HG03571 (cell line): ENCODE data around the gene MID2.
"Not testable (repeated sequence)": the region's sequence is repeated elsewhere in the genome, so short reads cannot be mapped to it uniquely, and the experiment has no call there.

Experiments
- ATAC-seq: cut with Tn5 transposase; IDR thresholded peaks from one replicate; pipeline ENCODE4 v1.9.1; 2021; ENCODE audit not compliant: unreplicated experiment

The MID2 gene

GRCh38 chrX:107842715-107843400 is 17.2 kb downstream of the MID2 start:
- ATAC-seq, result no peak

- no peak for ATAC-seq
Measured at GRCh38 chrX:107845625-107846024, 20.0 kb downstream of the MID2 start.

- no peak for ATAC-seq
Measured at GRCh38 chrX:107848591-107848990, 22.9 kb downstream of the MID2 start.

- no peak for ATAC-seq
Measured at GRCh38 chrX:107849747-107850421, 24.2 kb downstream of the MID2 start.

GRCh38 chrX:107850422-107850765 is 24.7 kb downstream of the MID2 start:
- ATAC-seq, result no peak

GRCh38 chrX:107851215-107851614 is 25.5 kb downstream of the MID2 start:
- ATAC-seq, result no peak

GRCh38 chrX:107851665-107852064 is 26.0 kb downstream of the MID2 start:
- not testable (repeated sequence) for ATAC-seq

- ATAC-seq, result no peak
Measured at GRCh38 chrX:107856289-107856688, 30.6 kb downstream of the MID2 start.

GRCh38 chrX:107857041-107857440 is 31.4 kb downstream of the MID2 start:
- ATAC-seq, result not testable (repeated sequence)

- ATAC-seq, result no peak
Measured at GRCh38 chrX:107857837-107858236, 32.2 kb downstream of the MID2 start.

GRCh38 chrX:107861056-107861455 is 35.4 kb downstream of the MID2 start:
- ATAC-seq, result no peak

- no peak for ATAC-seq
Measured at GRCh38 chrX:107871136-107871535, 45.5 kb downstream of the MID2 start.

- no peak for ATAC-seq
Measured at GRCh38 chrX:107878106-107878505, 52.4 kb downstream of the MID2 start.

GRCh38 chrX:107880054-107880610 is 54.5 kb downstream of the MID2 start:
- ATAC-seq, result no peak

GRCh38 chrX:107894038-107894437 is 68.4 kb downstream of the MID2 start:
- ATAC-seq, result no peak

GRCh38 chrX:107902721-107903120 is 77.1 kb downstream of the MID2 start:
- no peak for ATAC-seq

- no peak for ATAC-seq
Measured at GRCh38 chrX:107905366-107905765, 79.7 kb downstream of the MID2 start.

GRCh38 chrX:107924136-107924746 is 98.6 kb downstream of the MID2 start:
- no peak for ATAC-seq

- no peak for ATAC-seq
Measured at GRCh38 chrX:107934262-107934661, 108.6 kb downstream of the MID2 start.

GRCh38 chrX:107935200-107935599 is 109.5 kb downstream of the MID2 start:
- ATAC-seq, result no peak

- no peak for ATAC-seq
Measured at GRCh38 chrX:107935664-107936433, 110.2 kb downstream of the MID2 start.

- ATAC-seq, result no peak
Measured at GRCh38 chrX:107936434-107936730, 110.7 kb downstream of the MID2 start.
